Fibroblast of gingiva (primary cell): ENCODE data around the gene NOPCHAP1.

Source experiments
- DNase-seq: peaks from one replicate; pipeline ENCODE4 v3.0.0-alpha.2; 2011; ENCODE audit warnings: low read depth

The NOPCHAP1 gene

DNA sequence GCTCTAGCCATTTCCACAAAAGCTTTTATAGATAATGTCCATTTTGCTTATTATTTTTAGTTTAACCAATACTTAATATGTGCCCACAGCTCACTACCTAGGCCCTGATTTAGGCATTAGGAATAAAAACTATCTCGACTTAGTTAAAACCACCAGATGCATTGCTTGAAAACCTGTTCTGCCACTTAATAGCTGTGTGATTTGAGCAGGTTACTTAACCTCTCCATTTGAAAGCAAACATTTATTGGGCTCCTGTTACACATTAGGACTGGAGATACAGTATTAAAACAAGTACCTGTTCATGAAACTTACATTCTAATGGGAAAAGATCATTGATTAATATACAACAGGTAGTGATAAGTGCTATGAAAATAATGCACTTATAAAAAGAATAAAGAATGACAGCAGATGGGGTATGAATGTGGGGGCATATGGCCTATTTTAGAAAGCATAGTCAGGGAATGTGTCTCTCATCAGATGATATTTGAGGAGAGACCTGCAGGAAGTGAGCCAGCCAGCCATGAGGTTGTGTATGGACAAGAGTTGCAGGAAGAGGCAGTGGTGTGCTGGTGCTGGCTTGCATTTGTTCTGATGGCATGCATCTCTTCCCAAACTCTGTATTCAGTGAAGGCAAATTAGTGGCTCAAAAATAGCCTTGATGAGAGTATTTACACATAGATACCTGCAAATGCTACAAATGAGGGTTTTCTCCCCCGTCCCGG lies 34.3 kb downstream of the NOPCHAP1 start:
- no peak for DNase-seq

DNA sequence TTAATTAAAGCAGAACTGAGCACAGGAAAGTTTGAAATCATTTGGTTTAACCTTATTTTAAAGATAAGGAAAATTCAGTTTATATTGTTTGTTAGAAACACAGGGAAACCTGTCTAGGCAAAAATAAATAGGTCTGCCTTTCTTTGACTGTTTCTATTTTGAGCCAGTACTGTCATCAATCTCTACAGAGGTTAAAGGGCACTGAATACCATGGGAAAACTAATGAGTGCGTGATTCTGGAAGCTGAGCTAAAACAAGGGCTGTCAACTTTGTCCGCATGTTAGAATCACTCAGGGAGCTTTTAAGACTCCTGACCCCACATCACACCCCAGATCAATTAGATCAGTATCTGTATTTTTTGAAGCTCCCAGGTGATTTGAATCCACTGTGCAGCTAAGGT lies 38.8 kb downstream of the NOPCHAP1 start:
- no peak for DNase-seq

DNA sequence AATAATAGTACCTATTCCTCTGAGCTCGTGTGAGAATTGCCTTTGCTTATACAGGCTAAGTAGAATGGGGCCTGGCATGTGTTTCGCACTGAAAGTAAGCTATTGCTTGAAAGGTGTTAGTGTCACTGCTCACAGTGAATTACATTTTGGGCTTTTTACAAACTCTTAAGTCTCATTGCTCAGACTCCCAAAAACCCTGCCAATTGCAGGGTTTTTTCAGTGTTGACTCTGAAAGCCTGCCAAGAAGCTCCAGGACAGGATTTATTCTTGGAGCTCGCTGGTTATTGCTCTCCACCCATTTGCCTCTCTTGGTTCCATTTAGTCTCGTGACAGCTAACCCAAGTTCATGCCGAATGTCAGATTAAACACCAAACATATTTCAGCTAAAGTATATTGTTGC lies 39.8 kb downstream of the NOPCHAP1 start:
- DNase-seq = peak; percentile 80

DNA sequence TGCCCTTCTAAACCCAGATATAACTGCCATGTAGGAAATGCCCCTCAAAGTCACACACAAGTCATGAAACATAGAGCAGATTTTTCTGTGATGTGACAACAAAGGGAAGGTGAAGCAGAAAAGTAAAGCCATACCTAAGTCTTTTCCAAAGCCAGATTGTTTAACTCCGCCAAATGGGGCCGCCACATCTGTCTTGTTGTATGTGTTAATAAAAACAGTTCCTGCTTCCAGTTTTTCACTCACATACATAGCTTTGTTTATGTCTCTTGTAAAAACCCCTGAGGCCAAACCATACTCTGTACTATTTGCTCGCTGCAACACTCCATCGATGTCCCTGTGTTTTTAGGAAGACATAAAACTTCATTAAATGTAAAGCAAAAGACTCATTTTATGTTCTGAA lies 40.3 kb downstream of the NOPCHAP1 start:
- DNase-seq = no peak

DNA sequence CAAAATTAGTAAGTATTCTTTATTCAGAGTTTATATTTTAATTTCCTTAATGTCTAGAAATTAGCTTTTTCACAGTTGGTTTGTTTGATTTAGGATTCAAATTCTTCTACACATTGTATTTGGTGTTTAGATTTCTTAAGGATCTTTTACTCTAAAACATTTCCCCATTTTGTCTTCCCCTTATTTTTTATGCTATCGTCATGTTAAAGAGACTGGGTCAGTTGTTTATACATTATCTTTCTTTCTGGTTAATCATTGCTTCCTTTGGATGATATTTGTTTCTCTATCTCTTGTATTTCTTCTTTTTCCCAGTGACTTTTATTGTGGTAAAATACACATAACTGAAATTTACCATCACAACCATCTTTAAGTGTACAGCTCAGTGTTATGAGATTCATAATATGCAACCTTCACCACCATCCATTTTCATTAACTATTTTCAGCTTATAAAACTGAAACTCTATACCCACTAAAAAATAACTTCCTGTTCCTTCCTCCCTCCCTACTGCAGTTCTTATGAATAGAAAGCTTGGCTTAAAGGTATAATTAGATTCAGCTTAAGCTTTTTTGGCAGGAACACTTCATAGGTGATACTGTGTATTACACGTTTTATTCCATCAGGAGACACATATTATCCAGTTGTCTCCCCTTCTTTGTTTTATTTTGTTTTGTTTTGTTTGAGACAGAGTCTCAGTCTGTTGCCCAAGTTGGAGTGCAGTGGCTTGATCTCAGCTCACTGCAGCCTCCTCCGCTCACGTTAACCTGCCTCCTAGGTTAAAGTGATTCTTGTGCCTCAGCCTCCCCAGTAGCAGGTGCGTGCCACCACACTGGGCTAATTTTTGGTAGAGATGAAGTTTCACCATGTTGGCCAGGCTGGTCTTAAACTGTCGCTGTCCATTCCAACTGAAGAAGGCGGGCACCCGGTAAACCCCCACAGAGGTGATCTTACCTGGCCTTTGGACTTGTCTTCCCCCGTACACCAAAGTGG lies 45.0 kb downstream of the NOPCHAP1 start:
- DNase-seq = no peak

DNA sequence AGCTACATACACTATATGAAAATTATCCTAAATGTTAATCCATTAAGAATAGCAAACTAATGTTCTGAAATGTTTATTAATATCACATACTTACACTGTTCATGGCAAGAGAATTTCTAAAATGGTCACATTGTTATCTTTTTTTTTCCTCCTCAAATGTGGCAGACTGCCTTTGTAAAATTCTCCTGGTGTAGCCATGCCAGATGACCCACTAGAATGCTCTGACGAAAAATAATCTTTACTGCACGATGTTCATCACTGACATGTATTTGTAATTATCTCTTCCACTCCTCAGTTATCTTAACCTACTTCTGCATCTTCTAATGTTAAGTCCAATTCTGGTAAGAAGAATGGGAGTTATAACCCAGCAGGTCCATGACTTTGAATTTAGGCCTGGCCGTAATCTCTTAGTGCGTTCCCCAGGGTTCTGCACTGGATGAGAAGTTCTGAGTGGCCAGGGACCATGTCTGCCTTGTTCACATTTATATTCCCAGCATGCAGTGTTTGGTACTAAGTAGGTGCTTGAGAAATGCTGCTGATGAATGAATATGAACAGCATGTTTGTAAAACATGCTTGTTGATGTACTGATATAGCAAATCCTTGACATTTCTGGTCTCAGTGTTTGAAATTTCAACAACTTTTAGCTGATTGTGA lies 46.7 kb downstream of the NOPCHAP1 start:
- DNase-seq = peak; percentile 30

DNA sequence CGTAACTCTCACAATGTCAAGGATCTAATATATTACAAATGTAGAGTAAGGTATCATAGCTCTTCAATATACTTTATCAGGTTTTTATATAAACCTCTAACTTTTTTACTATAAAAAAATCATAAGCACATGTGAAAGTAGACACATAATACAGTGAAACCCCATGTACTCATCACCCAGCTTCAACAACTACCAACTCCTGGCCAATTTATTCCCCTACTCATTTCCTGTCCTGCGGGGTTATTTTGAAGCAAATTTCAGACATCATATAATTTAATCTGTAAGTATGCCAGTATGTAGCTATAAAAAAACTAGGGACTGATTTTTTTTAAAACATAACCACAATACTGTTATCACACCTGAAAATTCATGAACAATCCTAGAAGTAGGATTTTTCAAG lies 47.7 kb downstream of the NOPCHAP1 start:
- DNase-seq = no peak
